ENCODE results near the gene KLF6. TPM values are rescaled to one million over a fixed set of nuclear protein-coding genes. Genes with fewer than 3 reads are reported as not detected.

Gene KLF6
- total and polyA plus RNA-seq, 9 of the 15 experiments (the other 6 are each of a cell fraction or from before 2014, with no cell fraction given), result 3.2 to 23.9 (median 8.0) TPM

GRCh38 chr10:3792710-3793219 is 7.8 kb upstream of the KLF6 start (continued):
- no peak for TF ChIP-seq PBX2 (CRISPR knock-in tag; IDR thresholded peaks at IDR 0.05; ENCODE audit: low read depth)
- TF ChIP-seq PBX2 (tag; conservative IDR thresholded peaks at IDR 0.05; ENCODE audit: low read depth), result peak; percentile 80
- TF ChIP-seq, protein P1, sequence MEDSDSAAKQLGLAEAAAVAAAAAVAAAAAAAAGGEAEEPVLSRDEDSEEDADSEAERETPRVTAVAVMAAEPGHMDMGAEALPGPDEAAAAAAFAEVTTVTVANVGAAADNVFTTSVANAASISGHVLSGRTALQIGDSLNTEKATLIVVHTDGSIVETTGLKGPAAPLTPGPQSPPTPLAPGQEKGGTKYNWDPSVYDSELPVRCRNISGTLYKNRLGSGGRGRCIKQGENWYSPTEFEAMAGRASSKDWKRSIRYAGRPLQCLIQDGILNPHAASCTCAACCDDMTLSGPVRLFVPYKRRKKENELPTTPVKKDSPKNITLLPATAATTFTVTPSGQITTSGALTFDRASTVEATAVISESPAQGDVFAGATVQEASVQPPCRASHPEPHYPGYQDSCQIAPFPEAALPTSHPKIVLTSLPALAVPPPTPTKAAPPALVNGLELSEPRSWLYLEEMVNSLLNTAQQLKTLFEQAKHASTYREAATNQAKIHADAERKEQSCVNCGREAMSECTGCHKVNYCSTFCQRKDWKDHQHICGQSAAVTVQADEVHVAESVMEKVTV (CRISPR knock-in tag; IDR thresholded peaks at IDR 0.05), result no peak
- TF ChIP-seq, protein P2, sequence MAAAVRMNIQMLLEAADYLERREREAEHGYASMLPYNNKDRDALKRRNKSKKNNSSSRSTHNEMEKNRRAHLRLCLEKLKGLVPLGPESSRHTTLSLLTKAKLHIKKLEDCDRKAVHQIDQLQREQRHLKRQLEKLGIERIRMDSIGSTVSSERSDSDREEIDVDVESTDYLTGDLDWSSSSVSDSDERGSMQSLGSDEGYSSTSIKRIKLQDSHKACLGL (CRISPR knock-in tag; IDR thresholded peaks at IDR 0.05; ENCODE audit: borderline replicate concordance, poor library complexity, severe bottlenecking), result no peak
- TF ChIP-seq SAFB (IDR thresholded peaks at IDR 0.05; ENCODE audit: borderline replicate concordance, low read depth, low read length), result no peak
- no peak for TF ChIP-seq GATAD2A (IDR thresholded peaks at IDR 0.05)

All from K562 (cell line).